Measurements from ENCODE around the gene ABLIM3. TPM values are rescaled to one million over a fixed set of nuclear protein-coding genes. Genes with fewer than 3 reads are reported as not detected.

Gene ABLIM3
- total RNA-seq, 1 donor from 2014 or later = 20.0 TPM

- DNase-seq (ENCODE audit: low read depth in 2 of 2) = no peak
Measured at GRCh38 chr5:149303210-149303609, 161.9 kb downstream of the ABLIM3 start.

GRCh38 chr5:149304195-149305078, 163.1 kb downstream of the ABLIM3 start:
- peak in 1 of 2 donors; percentile 60 for DNase-seq (ENCODE audit: low read depth in 2 of 2)

GRCh38 chr5:149309354-149309753, 168.1 kb downstream of the ABLIM3 start:
- no peak for DNase-seq (ENCODE audit: low read depth in 2 of 2)

Other genes with a start within 250 kb of the ABLIM3 start
- 4.0 and 15.0 TPM in 2 replicates for gene SH3TC2, start 78.4 kb upstream of the ABLIM3 start, total RNA-seq
- 106 and 219 TPM in 2 replicates for gene AFAP1L1, start 130.4 kb downstream of the ABLIM3 start, total RNA-seq
- 39.7 and 128 TPM in 2 replicates for gene GRPEL2, start 204.0 kb downstream of the ABLIM3 start, total RNA-seq
- 9.8 and 13.3 TPM in 2 replicates for gene PCYOX1L, start 216.6 kb downstream of the ABLIM3 start, total RNA-seq
- gene IL17B, start 237.8 kb downstream of the ABLIM3 start, total RNA-seq = not detected in 2 replicates

Measured in lung microvascular endothelial cell (primary cell).